Measurements from ENCODE around the gene CBFA2T3.
A peak's percentile ranks its signal among the peaks of the same experiment; 100 is the strongest.

Gene CBFA2T3

DNA sequence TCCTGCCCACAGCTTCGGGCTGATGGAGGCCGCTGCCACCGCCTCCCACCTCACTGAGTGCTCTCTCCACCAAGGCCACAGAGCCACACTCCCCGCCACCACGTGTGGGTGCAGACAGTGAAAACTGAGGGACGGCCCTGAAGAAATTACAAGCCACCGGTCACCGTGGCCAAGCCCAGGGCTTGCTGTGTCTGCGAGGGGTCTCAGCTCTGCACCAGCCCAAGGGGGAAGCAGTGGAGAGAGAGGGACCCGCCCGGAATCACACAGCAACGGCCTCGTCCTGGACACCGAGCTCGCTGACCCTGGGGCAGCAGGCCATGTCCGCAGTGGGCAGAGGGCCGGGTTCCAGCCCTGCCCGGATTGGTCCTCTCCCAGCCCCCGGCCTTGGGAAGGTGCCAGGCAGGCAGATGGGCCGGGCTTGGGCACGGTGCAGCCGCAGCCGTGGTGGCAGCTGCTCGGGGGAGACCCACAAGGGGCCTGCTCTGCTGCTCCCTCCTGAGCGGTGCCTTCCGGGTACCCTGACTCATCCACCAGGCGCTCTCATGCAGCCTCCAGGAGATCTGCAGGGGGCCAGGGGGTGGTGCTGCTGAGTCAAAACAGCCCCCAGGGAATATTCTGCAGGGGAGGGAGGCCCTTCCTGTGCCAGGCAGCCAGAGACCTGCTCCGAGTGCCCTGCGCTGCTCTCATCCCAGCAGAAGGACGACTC lies 52.0 kb downstream of the CBFA2T3 start:
- DNase-seq (ENCODE audit: extremely low read depth, low read depth), result peak; percentile 27
- no peak overlapping the region for H3K4me3 ChIP-seq (replicated peaks; ENCODE audit: low read depth, low read length)
- TF ChIP-seq, protein P1, sequence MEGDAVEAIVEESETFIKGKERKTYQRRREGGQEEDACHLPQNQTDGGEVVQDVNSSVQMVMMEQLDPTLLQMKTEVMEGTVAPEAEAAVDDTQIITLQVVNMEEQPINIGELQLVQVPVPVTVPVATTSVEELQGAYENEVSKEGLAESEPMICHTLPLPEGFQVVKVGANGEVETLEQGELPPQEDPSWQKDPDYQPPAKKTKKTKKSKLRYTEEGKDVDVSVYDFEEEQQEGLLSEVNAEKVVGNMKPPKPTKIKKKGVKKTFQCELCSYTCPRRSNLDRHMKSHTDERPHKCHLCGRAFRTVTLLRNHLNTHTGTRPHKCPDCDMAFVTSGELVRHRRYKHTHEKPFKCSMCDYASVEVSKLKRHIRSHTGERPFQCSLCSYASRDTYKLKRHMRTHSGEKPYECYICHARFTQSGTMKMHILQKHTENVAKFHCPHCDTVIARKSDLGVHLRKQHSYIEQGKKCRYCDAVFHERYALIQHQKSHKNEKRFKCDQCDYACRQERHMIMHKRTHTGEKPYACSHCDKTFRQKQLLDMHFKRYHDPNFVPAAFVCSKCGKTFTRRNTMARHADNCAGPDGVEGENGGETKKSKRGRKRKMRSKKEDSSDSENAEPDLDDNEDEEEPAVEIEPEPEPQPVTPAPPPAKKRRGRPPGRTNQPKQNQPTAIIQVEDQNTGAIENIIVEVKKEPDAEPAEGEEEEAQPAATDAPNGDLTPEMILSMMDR (IDR thresholded peaks at IDR 0.05; ENCODE audit: low read depth, low read length, missing control alignments), result peak; percentile 62

DNA sequence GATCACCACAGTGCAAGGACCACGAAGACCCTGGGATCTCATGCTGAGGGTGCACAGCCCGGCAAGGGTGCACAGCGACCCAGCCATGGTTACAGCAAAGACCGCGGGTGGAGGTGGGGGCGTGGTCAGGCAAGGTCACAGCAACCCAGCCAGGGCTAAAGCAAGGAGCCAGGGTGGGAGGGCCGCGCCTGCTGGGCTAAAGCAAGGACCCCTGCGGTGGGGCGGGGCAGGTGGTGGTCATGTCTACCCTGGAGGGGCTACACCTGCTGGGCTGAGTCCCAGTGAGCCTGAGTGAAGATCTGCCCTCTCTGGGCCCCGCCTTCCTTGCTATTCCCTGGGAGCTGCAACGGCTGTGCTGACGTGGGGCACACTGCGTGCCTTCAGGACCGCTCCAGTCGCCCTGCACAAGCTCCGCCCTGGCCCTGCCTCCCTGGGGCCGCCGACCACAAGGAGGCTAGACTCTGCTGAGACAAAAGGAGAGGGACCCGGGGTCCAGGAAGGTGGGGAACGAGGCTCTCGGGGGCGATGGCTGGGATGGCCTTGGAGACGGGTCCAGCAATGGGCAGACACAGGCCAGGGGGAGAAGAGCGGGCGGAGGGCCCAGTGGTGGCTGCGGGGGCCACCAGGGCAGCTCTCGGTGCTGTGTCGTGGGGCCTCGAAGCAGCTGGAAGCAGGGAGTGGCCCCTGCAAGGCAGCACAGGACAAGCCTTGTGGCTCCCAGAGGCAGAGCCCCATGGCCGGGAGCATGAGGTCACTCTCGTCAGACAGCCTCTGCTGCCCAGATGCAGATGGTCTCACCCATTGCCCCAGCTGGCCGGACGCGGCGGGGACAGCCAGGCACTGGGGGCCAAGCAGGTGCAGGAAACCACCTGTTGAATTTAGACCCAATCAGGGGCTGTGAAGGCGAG lies 52.8 kb downstream of the CBFA2T3 start:
- H3K4me3 ChIP-seq (replicated peaks; ENCODE audit: low read depth, low read length), result no peak overlapping the region
- TF ChIP-seq, protein P1 (IDR thresholded peaks at IDR 0.05; ENCODE audit: low read depth, low read length, missing control alignments), result no peak
- DNase-seq (ENCODE audit: extremely low read depth, low read depth), result no peak

DNA sequence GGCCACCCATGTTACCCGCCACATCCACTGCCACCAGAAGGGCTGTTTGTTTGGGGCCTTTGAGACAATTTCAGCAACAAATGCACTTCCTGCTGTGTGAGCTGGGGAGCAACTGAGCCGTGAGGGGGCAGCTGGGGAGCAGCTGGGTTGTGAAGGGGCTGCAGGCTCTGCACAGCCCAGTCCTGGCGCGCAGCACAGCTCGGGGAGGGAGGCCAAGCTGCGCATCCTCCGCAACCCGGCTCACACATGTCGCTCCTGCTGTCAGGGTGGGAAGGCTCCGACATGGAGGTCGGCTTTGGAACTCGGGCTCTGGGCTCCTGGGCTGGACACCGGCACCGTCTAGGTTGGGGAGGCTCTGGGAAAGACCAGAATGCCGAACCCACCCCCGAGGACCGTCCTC lies 53.6 kb downstream of the CBFA2T3 start:
- DNase-seq (ENCODE audit: extremely low read depth, low read depth), result no peak
- no peak overlapping the region for H3K4me3 ChIP-seq (replicated peaks; ENCODE audit: low read depth, low read length)

DNA sequence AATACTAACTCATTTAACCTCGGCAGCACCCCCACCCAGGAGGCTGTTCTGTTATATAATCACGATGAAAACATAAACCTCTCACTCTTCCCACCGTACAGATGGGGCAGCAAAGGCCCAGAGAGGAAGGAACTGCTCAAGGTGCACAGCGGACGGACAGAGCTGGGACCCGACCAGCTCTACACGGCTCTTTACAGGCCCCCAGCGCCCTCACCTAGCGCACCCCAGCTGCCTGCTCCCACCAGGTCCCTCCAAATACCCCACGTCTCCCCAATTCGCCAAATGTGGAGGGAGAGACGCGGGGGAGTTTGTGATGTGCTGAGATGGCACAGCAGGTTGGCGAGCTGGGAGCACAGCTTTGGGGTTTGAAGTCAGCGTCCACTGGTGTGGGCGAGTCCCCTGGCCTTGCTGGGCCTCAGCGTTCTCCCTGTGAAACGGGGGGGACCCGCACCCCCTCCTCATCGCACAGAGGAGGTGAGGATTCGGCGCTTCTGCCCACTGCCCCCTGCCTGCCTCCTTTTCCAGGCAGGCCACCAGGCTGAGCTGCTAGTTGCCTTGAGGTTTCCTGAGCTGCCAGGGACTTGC lies 54.1 kb downstream of the CBFA2T3 start:
- DNase-seq (ENCODE audit: extremely low read depth, low read depth), result no peak
- H3K4me3 ChIP-seq (replicated peaks; ENCODE audit: low read depth, low read length), result no peak overlapping the region
- TF ChIP-seq, protein P1 (IDR thresholded peaks at IDR 0.05; ENCODE audit: low read depth, low read length, missing control alignments), result no peak

More for the DNA sequence above, 53.6 kb downstream of the CBFA2T3 start:
- TF ChIP-seq, protein P1 (IDR thresholded peaks at IDR 0.05; ENCODE audit: low read depth, low read length, missing control alignments), result no peak

DNA sequence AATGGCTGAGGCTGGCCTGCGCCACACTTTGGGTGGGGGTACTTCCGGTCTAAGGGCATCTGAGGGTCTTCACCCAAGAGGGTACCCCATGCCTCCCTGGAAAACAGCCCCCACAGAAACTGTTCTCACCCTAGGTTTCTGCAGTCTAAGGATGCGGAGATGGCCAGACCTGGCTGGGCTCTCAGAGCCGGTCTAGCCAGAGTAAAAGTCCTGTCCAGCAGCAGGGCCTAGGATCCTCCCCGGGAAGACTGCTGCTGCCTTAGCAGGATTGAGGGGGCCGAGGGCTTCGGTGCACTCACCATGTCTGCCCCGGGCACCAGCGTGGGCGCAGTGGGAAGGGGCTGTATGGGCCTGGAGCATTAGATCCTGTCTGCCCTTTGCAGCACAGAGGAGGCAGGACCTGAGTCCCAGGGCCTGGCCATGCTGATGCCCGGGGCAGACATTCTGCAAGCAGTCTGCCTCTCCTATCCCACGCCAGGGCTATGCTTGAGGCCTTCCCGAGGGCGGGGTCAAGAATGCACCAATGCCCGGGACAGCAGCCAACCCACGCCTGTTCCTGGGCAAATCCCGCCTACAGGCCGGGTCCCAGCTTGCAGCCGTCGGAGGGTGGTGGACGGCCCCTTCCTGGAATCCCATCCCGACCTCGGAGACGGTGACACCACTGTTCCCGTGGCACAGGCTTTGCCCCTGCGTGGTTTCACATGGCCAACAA lies 54.7 kb downstream of the CBFA2T3 start:
- no peak overlapping the region for H3K4me3 ChIP-seq (replicated peaks; ENCODE audit: low read depth, low read length)
- DNase-seq (ENCODE audit: extremely low read depth, low read depth), result peak; percentile 29
- TF ChIP-seq, protein P1 (IDR thresholded peaks at IDR 0.05; ENCODE audit: low read depth, low read length, missing control alignments), result no peak

DNA sequence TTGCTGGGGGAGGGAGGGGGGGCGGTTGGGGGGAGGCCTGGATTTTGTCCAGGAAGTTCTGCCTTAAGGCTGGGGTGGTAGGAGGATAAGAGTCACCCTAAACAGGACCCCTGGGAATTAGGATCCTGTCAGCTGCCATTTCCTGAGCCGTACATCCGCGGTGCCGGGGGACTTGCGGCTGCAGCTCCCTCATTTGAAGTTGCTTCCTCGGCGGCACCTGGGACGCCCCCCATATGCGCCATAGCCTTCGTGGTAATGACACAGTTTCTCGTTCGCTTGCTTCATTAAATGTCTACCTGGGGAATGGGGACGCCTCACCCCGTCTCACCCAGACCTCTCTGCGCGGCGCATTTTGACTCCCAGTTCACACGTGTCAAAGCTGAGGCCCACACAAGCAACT lies 55.4 kb downstream of the CBFA2T3 start:
- DNase-seq (ENCODE audit: extremely low read depth, low read depth), result no peak
- no peak overlapping the region for H3K4me3 ChIP-seq (replicated peaks; ENCODE audit: low read depth, low read length)

More for the DNA sequence above, 55.4 kb downstream of the CBFA2T3 start:
- TF ChIP-seq, protein P1 (IDR thresholded peaks at IDR 0.05; ENCODE audit: low read depth, low read length, missing control alignments), result no peak

Measured in HFF-Myc (cell line).